Activated naive CD8-positive, alpha-beta T cell treated with anti-CD3 and anti-CD28 coated beads, Interleukin-2, amount 10 ng/mL, durations not matched to agents 7 days and 5 days (primary cell): ENCODE data around the gene MEOX1. TPM values are rescaled to one million over a fixed set of nuclear protein-coding genes. Genes with fewer than 3 reads are reported as not detected.

Source experiments
- ATAC-seq: fragments of 150-1000 bp; cut with Tn5 transposase; one replicate; pipeline ENCODE4 v1.10.0; 2021; ENCODE audit warnings: low read depth, moderate library complexity
- POLR2A ChIA-PET: fragments of 350-600 bp; sonication (Branson Sonifier 250); formaldehyde crosslinking; loops from one replicate; lab custom pipeline; 2021; ENCODE audit warnings: antibody characterized with exemption; lab: Charles Lee
- DNase-seq: peaks from one replicate; pipeline ENCODE4 v3.0.0; 2021
- H3K27ac Mint-ChIP-seq: one replicate; pipeline ENCODE4 v1.8.0; 2022; ENCODE audit warnings: mild to moderate bottlenecking, mixed read lengths
- H3K27me3 Mint-ChIP-seq: one replicate; pipeline ENCODE4 v1.8.0; 2022; ENCODE audit warnings: mild to moderate bottlenecking, moderate library complexity, mixed read lengths
- H3K36me3 Mint-ChIP-seq: one replicate; pipeline ENCODE4 v1.8.0; 2021; ENCODE audit warnings: mild to moderate bottlenecking, mixed read lengths
- H3K4me1 Mint-ChIP-seq: one replicate; pipeline ENCODE4 v1.8.0; 2021; ENCODE audit warnings: mixed read lengths
- H3K4me3 Mint-ChIP-seq: one replicate; pipeline ENCODE4 v1.8.0; 2022; ENCODE audit warnings: mild to moderate bottlenecking, moderate library complexity, mixed read lengths
- H3K9me3 Mint-ChIP-seq: one replicate; pipeline ENCODE4 v1.8.0; 2021; ENCODE audit warnings: mixed read lengths
- total RNA-seq, 2 experiments: library from RNA; stranded (reverse); gene quantifications; one replicate each; pipeline ENCODE4 v1.2.3, GENCODE V29; 2021

Gene MEOX1
- total RNA-seq, 2 experiments from 2014 or later: 5.2 TPM

DNA sequence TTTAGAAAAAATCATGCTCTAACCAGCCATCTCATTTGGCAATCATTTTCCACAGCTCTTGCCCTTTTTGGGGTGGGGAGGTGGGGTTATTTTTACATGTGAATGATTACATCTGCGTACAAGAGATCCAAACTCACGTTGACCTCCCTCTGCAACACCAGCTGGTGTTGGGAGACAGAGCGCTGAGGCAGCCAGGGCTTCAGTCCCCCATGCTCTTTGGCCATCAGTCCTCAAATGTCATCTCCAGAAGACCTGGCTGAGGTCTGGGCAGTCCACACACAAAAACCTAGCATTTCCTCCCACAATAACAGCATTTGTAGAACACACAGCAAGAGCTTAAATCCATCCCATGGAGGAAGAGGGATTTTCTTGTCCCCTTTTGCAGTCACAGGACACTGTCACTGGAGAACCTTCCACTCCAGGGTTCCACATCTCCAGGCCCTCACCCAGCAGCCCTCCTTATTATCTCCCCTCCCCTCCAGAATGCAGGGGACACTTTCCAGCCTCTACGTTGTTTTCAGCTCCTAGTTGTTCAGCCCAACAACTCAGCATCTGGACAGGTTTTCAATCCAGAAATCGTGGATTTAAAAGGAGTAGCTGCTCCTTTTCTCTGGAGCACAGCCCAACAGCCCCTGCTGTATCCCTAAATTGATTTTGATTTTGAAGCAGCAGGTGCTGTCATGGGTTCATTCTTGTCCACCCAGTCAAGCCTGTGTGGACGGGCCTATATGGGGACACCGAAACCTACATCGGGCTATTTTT lies 21.1 kb downstream of the MEOX1 start:
- Mint-ChIP-seq H3K27ac (no peak overlapping the region), H3K36me3 (no peaks in the 10 kb centered on the region), H3K4me3 (no peak overlapping the region), H3K27me3 (peaks cover 21% of the 10 kb centered on the region), H3K9me3 (no peaks in the 10 kb centered on the region), H3K4me1 (peaks cover 9% of the 10 kb centered on the region)
- POLR2A ChIA-PET: interaction anchor here (0.5 kb wide), 1 partner anchor 95 kb away, joined by 3 read pairs; no protein-coding TSS in a partner anchor
- ATAC-seq (no peak), DNase-seq (no peak)

GRCh38 chr17:43637563-43638323 lies 24.0 kb downstream of the MEOX1 start:
- no peak for ATAC-seq
- Mint-ChIP-seq H3K36me3 (no peaks in the 10 kb centered on the region), H3K27ac (no peak overlapping the region), H3K27me3 (peaks cover 10% of the 10 kb centered on the region), H3K4me1 (peaks cover 9% of the 10 kb centered on the region), H3K9me3 (no peaks in the 10 kb centered on the region), H3K4me3 (no peak overlapping the region)
- POLR2A ChIA-PET: no interaction called here
- no peak for DNase-seq

GRCh38 chr17:43636426-43636825 lies 25.3 kb downstream of the MEOX1 start:
- POLR2A ChIA-PET: no interaction called here
- Mint-ChIP-seq H3K27ac (no peak overlapping the region), H3K4me3 (no peak overlapping the region), H3K27me3 (peaks cover 10% of the 10 kb centered on the region), H3K36me3 (no peaks in the 10 kb centered on the region), H3K9me3 (no peaks in the 10 kb centered on the region), H3K4me1 (peaks cover 8% of the 10 kb centered on the region)
- ATAC-seq (no peak), DNase-seq (no peak)

GRCh38 chr17:43634591-43635125 lies 27.1 kb downstream of the MEOX1 start:
- Mint-ChIP-seq H3K27me3 (peaks cover 6% of the 10 kb centered on the region), H3K36me3 (no peaks in the 10 kb centered on the region), H3K4me1 (peaks cover 2% of the 10 kb centered on the region), H3K4me3 (no peak overlapping the region), H3K27ac (no peak overlapping the region), H3K9me3 (no peaks in the 10 kb centered on the region)
- POLR2A ChIA-PET: no interaction called here
- DNase-seq: no peak
- no peak for ATAC-seq

DNA sequence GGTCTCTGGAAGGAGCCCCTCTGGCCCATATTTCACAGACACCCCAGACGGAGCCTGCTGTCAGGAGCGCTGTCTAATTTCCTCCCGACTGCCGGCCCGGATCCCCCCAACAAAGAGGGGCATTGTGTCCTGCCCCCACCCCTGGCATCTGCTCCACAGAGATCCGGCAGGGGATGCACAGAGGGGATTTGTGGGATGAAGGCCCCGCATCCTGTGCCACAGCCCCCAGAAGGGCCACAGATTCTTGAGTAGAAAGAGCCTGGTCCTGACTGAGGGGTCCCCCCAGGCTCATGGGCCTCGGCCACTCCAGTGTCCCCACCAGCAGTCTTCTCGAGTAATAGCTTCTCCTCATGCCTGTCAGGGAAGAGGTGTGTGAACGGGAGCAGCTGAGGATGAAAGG lies 29.5 kb downstream of the MEOX1 start:
- Mint-ChIP-seq H3K36me3 (no peaks in the 10 kb centered on the region), H3K4me1 (peaks cover 2% of the 10 kb centered on the region), H3K9me3 (no peaks in the 10 kb centered on the region), H3K27ac (no peak overlapping the region), H3K4me3 (no peak overlapping the region), H3K27me3 (peaks cover 4% of the 10 kb centered on the region)
- POLR2A ChIA-PET: no interaction called here
- ATAC-seq (no peak), DNase-seq (no peak)

DNA sequence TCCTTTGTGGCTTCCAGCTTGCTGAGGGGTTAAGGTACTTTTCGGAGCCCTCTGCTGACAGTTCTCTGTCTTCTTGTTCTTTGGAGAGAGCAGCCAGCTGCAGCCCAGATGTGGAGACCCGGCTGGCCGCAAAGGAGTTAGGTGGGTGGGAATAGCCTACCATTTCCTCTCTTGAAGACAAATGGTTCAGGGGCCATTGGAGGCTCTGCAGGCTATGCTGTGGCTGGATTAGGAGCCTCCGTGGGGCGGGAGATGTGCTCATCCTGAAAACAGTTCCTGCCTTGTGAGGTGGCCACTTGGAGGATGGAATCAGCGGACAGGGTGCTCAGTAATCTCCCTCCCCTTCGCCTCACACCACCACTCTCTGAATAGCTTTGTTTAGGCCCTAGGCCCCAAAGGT lies 30.3 kb downstream of the MEOX1 start:
- ATAC-seq (no peak), DNase-seq (no peak)
- H3K9me3 Mint-ChIP-seq: no peaks in the 10 kb centered on the region
- H3K27me3 Mint-ChIP-seq: peaks cover 7% of the 10 kb centered on the region
- no peak overlapping the region for H3K27ac Mint-ChIP-seq
- peaks cover 2% of the 10 kb centered on the region for H3K4me1 Mint-ChIP-seq
- POLR2A ChIA-PET: no interaction called here
- H3K4me3 Mint-ChIP-seq: no peak overlapping the region
- no peaks in the 10 kb centered on the region for H3K36me3 Mint-ChIP-seq

- POLR2A ChIA-PET: no interaction called here
- Mint-ChIP-seq H3K27ac (no peak overlapping the region), H3K4me1 (peaks cover 2% of the 10 kb centered on the region), H3K4me3 (no peak overlapping the region), H3K9me3 (no peaks in the 10 kb centered on the region), H3K36me3 (no peaks in the 10 kb centered on the region), H3K27me3 (peaks cover 15% of the 10 kb centered on the region)
- DNase-seq (no peak), ATAC-seq (no peak)
Measured at GRCh38 chr17:43628089-43628650, 33.6 kb downstream of the MEOX1 start.

DNA sequence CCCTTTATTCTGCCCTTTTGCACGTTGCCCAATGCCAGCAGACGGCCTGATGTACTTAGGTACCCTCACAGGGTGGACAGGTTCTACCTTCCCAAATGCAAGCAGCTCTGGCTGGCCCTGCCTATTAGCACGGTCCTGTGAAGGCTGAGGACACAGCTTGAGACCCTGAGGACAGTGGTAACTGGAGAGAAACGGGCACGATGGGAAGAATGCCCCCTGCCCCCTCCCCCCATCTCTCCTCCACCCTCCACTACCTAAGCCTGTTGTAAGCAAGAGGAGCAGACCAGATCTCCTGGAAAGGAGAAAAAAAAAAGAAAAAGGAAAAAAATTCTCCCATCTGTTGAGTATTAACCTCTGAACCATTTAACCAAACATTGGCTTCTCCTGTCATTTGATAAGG lies 34.1 kb downstream of the MEOX1 start:
- no peak overlapping the region for H3K4me3 Mint-ChIP-seq
- H3K27me3 Mint-ChIP-seq: peaks cover 15% of the 10 kb centered on the region
- H3K9me3 Mint-ChIP-seq: no peaks in the 10 kb centered on the region
- peaks cover 2% of the 10 kb centered on the region for H3K4me1 Mint-ChIP-seq
- no peaks in the 10 kb centered on the region for H3K36me3 Mint-ChIP-seq
- H3K27ac Mint-ChIP-seq: no peak overlapping the region
- DNase-seq (no peak), ATAC-seq (no peak)
- POLR2A ChIA-PET: no interaction called here

DNA sequence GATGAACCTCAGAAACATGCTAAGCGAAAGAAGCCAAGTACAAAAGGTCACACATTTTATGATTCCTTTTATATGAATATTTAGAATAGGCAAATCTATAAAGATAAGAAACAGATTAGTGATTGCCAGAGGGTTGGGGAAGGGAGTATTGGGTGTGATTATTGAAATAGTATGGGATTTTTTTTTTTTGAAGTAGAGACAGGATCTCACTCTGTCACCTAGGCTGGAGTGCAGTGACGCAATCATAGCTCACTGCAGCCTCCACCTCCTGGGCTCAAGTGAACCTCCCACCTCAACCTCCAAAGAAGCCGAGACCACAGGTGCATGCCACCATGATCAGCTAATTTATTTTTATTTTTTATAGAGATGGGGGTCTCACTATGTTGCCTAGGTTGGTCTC lies 35.7 kb downstream of the MEOX1 start:
- POLR2A ChIA-PET: no interaction called here
- no peaks in the 10 kb centered on the region for H3K9me3 Mint-ChIP-seq
- no peak for DNase-seq

DNA sequence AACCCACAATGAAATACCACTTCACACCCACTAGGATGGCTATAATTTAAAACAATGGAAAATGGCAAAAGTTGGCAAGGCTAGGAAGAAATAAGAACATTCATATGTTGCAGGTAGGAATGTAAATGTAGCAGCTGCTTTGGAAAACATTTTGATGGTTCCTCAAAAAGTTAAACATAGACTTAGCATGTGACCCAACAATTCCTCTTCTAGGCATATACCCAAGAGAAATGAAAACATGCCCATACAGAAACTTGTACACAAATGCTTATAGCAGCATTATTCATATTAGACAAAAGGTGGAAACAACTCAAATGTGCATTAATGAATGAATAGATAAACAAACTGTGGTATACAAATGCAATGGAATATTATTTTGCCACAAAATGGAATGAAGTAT lies 36.1 kb downstream of the MEOX1 start:
- ATAC-seq: no peak
- POLR2A ChIA-PET: no interaction called here
- no peak for DNase-seq
- H3K9me3 Mint-ChIP-seq: no peaks in the 10 kb centered on the region
- no peak overlapping the region for H3K4me3 Mint-ChIP-seq
- no peak overlapping the region for H3K27ac Mint-ChIP-seq
- H3K27me3 Mint-ChIP-seq: peaks cover 15% of the 10 kb centered on the region
- H3K4me1 Mint-ChIP-seq: peaks cover 2% of the 10 kb centered on the region
- H3K36me3 Mint-ChIP-seq: no peaks in the 10 kb centered on the region

More for the DNA sequence above, 35.7 kb downstream of the MEOX1 start:
- no peak for ATAC-seq
- peaks cover 15% of the 10 kb centered on the region for H3K27me3 Mint-ChIP-seq
- H3K36me3 Mint-ChIP-seq: no peaks in the 10 kb centered on the region
- H3K4me1 Mint-ChIP-seq: peaks cover 2% of the 10 kb centered on the region
- no peak overlapping the region for H3K4me3 Mint-ChIP-seq
- no peak overlapping the region for H3K27ac Mint-ChIP-seq

- Mint-ChIP-seq H3K27ac (no peak overlapping the region), H3K9me3 (no peaks in the 10 kb centered on the region), H3K4me3 (no peak overlapping the region), H3K4me1 (no peaks in the 10 kb centered on the region), H3K27me3 (peaks cover 13% of the 10 kb centered on the region), H3K36me3 (no peaks in the 10 kb centered on the region)
- ATAC-seq: no peak
- DNase-seq: no peak
- POLR2A ChIA-PET: no interaction called here
Measured at GRCh38 chr17:43620581-43620980, 41.1 kb downstream of the MEOX1 start.

- DNase-seq (no peak), ATAC-seq (no peak)
- Mint-ChIP-seq H3K4me3 (no peak overlapping the region), H3K27ac (no peak overlapping the region), H3K36me3 (no peaks in the 10 kb centered on the region), H3K4me1 (no peaks in the 10 kb centered on the region), H3K9me3 (no peaks in the 10 kb centered on the region), H3K27me3 (peaks cover 9% of the 10 kb centered on the region)
- POLR2A ChIA-PET: no interaction called here
Measured at GRCh38 chr17:43620147-43620546, 41.6 kb downstream of the MEOX1 start.

DNA sequence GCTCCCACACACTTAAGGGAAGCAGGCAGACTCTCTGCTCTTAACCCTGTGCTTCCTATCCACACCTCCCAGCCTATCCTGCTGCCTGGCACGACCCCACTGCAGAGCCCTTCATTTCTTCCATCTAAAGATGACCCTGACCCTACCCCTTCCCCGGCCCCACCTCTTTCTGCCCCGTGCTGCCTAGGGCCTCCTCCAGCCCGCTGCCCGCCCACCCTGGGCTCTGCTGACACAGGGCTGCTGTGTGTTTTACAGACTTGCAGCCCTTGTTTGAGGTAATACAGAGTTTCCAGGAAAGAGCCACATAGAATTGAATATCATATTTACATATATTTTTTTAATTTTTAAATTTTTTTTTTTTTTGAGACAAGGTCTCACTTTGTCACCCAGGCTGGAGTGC lies 42.0 kb downstream of the MEOX1 start:
- H3K4me1 Mint-ChIP-seq: no peaks in the 10 kb centered on the region
- H3K4me3 Mint-ChIP-seq: no peak overlapping the region
- no peak for ATAC-seq
- H3K9me3 Mint-ChIP-seq: no peaks in the 10 kb centered on the region
- no peaks in the 10 kb centered on the region for H3K36me3 Mint-ChIP-seq
- peaks cover 9% of the 10 kb centered on the region for H3K27me3 Mint-ChIP-seq
- no peak for DNase-seq
- no peak overlapping the region for H3K27ac Mint-ChIP-seq
- POLR2A ChIA-PET: no interaction called here
